AG04450 (cell line): ENCODE data around the gene ZFAND2A. TPM values are rescaled to one million over a fixed set of nuclear protein-coding genes. Genes with fewer than 3 reads are reported as not detected.
"Not testable (repeated sequence)": the region's sequence is repeated elsewhere in the genome, so short reads cannot be mapped to it uniquely, and the experiment has no call there.

Source experiments
- CTCF ChIA-PET: fragments of 300-600, 350-600 bp; formaldehyde crosslinking; extraction: SDS; loops from one replicate; lab custom pipeline; 2022; ENCODE audit warnings: antibody characterized with exemption, inconsistent platforms; lab: Charles Lee
- POLR2A ChIA-PET: fragments of 350-600 bp; formaldehyde crosslinking; extraction: SDS; loops from one replicate; lab custom pipeline; 2021; ENCODE audit warnings: antibody characterized with exemption, inconsistent platforms; lab: Yijun Ruan, JAX
- DNase-seq: peaks from one replicate; pipeline ENCODE4 v3.0.0-alpha.2; 2011; ENCODE audit warnings: low read depth, low spot score
- H3K27ac ChIP-seq: one replicate; pipeline ENCODE4 v1.5.1; 2012; ENCODE audit warnings: low read depth, low read length, control low read depth
- H3K27me3 ChIP-seq: one replicate; pipeline ENCODE4 v1.6.0; 2012; ENCODE audit warnings: low read length; ENCODE audit not compliant: control insufficient read depth, insufficient read depth
- H3K4me3 ChIP-seq: 2 replicates; pipeline ENCODE4 v1.5.1; 2011; ENCODE audit warnings: mild to moderate bottlenecking, low read depth, low read length, control low read depth
- H3K9me3 ChIP-seq: 2 replicates; pipeline ENCODE4 v1.5.1; 2012; ENCODE audit warnings: low read length; ENCODE audit not compliant: control insufficient read depth, insufficient read depth
- CTCF ChIP-seq: IDR thresholded peaks from 2 replicates; pipeline ENCODE4 v1.5.1; 2011; ENCODE audit warnings: low read depth, low read length, control low read depth, inconsistent platforms
- polyA plus RNA-seq: library from polyadenylated mRNA; depleted of rRNA; stranded (reverse); fragments of >200 nt; gene quantifications from 2 replicates; pipeline ENCODE4 v1.2.3, GENCODE V29; 2011

ZFAND2A gene
- polyA plus RNA-seq, 1 experiment = 38.9 TPM

- no peak overlapping the region for H3K4me3 ChIP-seq
- no peak overlapping the region for H3K27ac ChIP-seq
- POLR2A ChIA-PET = interaction anchor here (1.2 kb wide), 1 partner anchor 13 kb away, joined by 4 read pairs; no protein-coding TSS in a partner anchor
- no peak for TF ChIP-seq CTCF
- CTCF ChIA-PET = no interaction called here
- no peaks in the 10 kb centered on the region for H3K9me3 ChIP-seq
- no peaks in the 10 kb centered on the region for H3K27me3 ChIP-seq
- DNase-seq = no peak
These were observed 8.2 kb downstream of the ZFAND2A start for GRCh38 chr7:1151653-1152425.

GRCh38 chr7:1151156-1151555, 8.8 kb downstream of the ZFAND2A start:
- Histone ChIP-seq H3K9me3 (no peaks in the 10 kb centered on the region), H3K27ac (no peak overlapping the region), H3K4me3 (no peak overlapping the region), H3K27me3 (no peaks in the 10 kb centered on the region)
- TF ChIP-seq CTCF = no peak
- no peak for DNase-seq
- ChIA-PET CTCF (no interaction called here), POLR2A (interaction anchor here (1.2 kb wide), 1 partner anchor 13 kb away, joined by 4 read pairs; no protein-coding TSS in a partner anchor)

- no peak for DNase-seq
- Histone ChIP-seq H3K27ac (no peak overlapping the region), H3K9me3 (no peaks in the 10 kb centered on the region), H3K4me3 (no peak overlapping the region), H3K27me3 (no peaks in the 10 kb centered on the region)
- no peak for TF ChIP-seq CTCF
- ChIA-PET CTCF (no interaction called here), POLR2A (no interaction called here)
These were observed 9.5 kb downstream of the ZFAND2A start for GRCh38 chr7:1150400-1151002.

GRCh38 chr7:1149351-1149794, 10.6 kb downstream of the ZFAND2A start:
- POLR2A ChIA-PET = interaction anchor here (0.6 to 0.7 kb wide), 2 partner anchors 248 to 310 kb away, joined by 3 to 6 read pairs; no protein-coding TSS in a partner anchor
- TF ChIP-seq CTCF = no peak
- Histone ChIP-seq H3K27me3 (no peaks in the 10 kb centered on the region), H3K4me3 (no peak overlapping the region), H3K9me3 (no peaks in the 10 kb centered on the region; the same call in 1 of the 2 replicates), H3K27ac (no peak overlapping the region)
- CTCF ChIA-PET = interaction anchor here (0.6 kb wide), 1 partner anchor 10 kb away, joined by 3 read pairs; no protein-coding TSS in a partner anchor
- no peak for DNase-seq

GRCh38 chr7:1147873-1148272, 12.1 kb downstream of the ZFAND2A start:
- DNase-seq, H3K27ac ChIP-seq, H3K27me3 ChIP-seq, CTCF ChIA-PET, H3K9me3 ChIP-seq, POLR2A ChIA-PET, H3K4me3 ChIP-seq: not testable (repeated sequence)
